GM19452 (cell line): Measurements from ENCODE around the gene CFAP157.

Experiments
- ATAC-seq: cut with Tn5 transposase; IDR thresholded peaks from one replicate; pipeline ENCODE4 v1.9.1; 2021; ENCODE audit not compliant: unreplicated experiment

The CFAP157 gene

DNA sequence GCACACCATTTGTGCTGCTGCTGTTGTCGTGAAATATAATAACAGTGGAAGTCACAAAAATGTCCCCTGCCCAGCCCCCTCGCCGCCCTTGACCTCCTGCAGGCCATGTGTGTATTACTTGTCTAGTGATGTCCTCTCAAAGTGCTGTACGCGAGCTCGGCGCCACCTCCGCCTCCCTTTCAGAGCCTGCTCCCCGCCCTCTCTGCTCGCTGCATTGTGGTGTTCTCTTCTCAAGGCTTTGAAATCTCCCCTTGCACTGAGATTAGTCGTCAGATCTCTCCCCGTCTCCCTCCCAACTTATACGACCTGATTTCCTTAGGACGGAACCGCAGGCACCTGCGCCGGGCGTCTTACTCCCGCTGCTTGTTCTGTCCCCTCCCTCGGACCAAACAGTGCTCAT, 14.7 kb upstream of the CFAP157 start:
- ATAC-seq: no peak

DNA sequence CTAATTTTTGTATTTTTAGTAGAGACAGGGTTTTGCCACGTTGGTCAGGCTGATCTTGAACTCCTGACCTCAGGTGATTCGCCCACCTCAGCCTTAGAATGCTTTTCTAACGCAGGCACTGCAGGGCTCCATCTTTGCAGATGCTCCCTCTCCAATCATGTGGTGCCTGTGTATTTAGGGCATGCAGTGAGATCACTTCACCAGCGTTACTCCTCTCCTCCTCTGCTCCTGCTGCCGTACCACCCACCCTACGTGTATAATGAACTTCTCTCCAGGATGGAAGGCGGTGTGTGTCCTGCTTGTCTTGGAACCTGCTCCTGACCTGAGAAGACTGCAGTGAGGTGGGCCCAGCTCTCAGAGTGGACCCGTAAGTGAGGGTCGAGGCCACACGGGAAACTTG, 13.6 kb upstream of the CFAP157 start:
- no peak for ATAC-seq

DNA sequence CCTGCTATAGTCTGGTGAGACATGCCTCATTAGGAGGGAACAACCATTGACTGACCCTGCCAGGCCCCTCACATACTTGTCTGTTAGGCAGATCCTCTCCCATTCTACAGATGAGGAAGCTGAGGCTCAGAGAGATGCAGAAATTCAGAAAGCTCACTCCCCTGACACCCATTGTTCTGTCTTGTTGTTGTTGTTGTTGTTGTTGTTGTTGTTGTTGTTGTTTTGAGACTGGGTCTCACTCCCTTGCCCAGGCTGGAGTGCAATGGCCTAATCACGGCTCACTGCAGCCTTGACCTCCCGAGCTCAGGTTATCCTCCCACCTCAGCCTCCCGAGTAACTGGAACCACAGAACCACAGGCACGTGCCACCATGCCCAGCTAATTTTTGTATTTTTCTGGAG, 13.1 kb upstream of the CFAP157 start:
- ATAC-seq: no peak

- ATAC-seq: no peak
Measured at GRCh38 chr9:127694890-127695720, 11.7 kb upstream of the CFAP157 start.

DNA sequence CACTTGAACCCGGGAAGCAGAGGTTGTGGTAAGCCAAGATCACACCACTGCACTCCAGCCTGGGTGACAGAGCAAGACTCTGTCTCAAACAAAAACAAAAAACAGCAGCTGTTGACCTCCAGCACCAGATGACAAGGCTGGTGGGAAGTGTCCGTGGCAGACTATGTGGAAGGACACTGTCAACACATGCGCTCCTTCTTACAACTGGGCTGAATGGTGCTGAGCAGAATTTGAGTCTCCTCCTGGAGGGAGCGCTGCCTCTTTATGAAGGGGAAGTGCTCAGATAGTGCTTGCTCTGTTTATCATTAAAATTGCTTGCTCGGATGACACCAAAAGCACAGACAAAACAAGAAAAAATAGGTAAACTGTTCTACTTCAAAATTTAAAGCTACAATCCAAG, 9.2 kb upstream of the CFAP157 start:
- no peak for ATAC-seq

DNA sequence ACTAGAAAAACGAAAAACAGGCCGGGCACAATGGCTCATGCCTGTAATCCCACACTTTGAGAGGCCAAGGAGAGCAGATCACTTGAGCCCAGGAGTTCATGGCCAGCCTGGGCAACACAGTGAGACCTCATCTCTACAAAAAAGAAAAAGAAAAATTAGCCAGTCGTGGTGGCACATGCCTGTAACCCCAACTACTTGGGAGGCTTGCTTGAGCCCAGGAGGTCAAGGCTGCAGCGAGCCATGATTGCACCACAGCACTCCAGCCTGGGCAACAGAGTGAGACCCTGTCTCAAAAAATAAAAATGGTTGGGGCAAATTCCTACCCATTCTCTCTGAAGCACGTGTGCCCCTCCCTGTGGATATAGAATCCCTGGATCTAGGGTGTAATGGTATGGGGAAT, 8.4 kb upstream of the CFAP157 start:
- no peak for ATAC-seq

GRCh38 chr9:127698985-127699670, 7.7 kb upstream of the CFAP157 start:
- ATAC-seq: peak; percentile 91

DNA sequence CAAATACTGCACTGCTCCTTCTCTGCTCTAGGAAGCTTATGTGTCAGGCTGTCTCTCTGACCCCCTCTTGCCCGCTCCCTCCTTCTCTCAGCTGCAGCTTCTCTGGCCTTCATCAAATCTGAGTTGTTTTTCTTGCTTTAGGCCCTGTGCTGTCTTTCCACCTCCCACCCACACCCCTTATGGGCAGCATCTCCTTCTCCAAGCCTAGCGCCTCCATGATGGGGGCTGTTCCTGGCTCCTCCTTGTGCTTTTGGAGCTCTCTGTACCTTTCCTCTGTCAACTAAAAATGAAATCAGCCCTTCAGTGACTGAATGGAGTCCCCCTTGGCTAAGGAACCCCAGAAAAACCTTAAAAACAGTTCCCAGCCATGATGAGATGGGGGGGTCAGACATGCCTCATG, 6.6 kb upstream of the CFAP157 start:
- ATAC-seq: no peak

DNA sequence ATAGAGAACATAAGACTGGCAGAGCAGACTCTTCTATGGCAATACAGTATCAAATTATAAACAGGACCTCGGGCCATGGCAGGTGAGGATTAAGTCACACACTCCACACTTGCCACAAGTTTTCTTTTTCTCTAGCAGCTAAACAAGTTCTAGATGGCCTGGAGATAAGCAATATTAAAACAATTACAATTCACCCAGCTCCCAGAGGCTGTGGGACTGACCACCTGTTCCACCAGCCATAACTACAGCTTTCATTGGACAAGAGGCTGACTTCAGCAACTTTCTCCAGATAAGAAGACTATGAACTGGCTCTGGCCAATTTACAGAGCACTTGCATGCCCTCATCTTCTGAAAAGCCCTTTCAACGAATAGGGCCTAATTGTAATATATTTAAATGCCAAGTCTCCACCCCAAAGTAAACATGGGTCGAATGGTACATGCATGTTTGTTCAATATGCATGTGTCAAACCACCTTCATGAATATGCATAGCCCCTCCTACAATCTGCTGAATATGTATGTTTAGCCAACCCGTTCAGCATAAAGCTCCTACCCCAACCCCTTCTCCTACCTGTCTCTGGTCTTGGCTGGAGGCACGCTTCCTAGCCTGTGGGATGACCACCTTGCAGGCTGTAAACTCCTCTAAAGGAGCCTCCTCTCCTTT, 6.1 kb upstream of the CFAP157 start:
- no peak for ATAC-seq

GRCh38 chr9:127703289-127703946, 3.4 kb upstream of the CFAP157 start:
- ATAC-seq: no peak

GRCh38 chr9:127705577-127706379, 1.0 kb upstream of the CFAP157 start:
- ATAC-seq: no peak

DNA sequence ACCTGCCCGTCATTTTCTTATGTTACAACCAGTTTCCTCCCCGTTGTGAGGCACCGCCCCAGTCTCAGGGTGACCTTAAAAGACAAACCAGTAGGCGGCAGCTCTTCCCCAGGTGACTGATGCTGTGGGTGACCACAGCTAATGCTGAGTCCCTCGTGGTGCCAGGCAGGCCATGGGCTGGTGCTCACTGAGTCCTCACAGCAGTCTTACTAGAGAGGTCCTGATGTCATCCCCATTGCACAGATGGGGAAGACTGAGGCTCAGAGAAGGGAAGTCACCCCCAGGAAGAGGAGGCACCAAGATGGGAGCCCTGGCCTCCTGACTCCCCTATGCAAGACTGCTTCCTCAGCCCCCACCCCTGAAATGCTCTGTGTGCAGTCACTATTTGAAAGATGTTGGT, 978 bp downstream of the CFAP157 start:
- no peak for ATAC-seq

DNA sequence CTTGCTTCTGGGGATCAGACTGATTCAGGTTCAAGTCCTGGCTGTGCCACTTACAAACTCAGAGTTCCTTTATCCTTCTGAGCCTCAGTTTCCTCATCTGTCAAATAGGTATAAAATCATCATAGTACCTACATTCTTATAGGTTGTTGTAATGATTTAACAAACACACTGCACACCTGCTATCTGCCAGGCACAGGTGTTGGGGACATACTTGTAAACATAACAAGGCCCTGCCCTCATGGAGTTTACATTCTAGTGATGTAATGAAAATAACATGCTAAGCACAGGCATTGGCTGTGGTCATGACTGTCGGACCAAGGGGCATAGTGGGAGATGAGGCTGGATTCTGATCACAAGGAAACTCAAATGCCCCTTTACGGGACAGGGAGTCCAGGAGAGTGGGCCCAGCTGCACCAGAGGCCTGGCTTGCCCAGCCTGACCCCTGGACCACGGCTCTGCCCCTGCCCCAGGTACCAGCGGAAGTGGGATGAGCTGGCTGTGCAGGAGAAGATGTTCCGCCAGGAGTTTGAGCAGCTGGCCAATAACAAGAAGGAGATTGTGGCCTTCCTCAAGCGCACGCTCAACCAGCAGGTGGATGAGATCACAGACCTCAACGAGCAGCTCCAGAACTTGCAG, 2.3 kb downstream of the CFAP157 start:
- no peak for ATAC-seq

DNA sequence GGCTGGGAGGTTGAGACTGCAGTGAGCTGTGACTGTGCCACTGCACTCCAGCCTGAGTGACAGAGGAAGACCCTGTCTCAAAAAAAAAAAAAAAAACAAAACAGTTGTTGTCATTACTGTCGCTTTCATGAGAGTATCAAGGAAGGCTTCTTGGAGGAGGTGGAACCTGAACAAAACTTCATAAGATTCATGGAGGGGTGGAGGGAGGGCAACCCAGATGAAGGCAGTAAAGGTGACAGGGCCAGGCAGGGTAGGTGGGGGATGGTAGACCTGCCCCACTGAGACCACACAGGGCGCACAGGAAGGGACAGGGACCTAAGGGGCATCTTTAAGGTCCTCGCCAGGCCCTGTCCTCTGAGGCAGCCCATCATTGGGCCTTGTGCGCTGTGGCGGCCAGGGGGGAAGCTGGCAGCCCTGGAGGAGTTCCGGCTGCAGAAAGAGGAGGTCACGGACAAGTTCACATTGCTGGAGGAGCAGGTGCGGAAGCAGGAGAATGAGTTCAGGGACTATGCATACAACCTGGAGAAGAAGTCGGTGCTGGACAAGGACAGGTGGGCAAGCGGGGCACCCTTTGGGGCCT, 3.5 kb downstream of the CFAP157 start:
- no peak for ATAC-seq

DNA sequence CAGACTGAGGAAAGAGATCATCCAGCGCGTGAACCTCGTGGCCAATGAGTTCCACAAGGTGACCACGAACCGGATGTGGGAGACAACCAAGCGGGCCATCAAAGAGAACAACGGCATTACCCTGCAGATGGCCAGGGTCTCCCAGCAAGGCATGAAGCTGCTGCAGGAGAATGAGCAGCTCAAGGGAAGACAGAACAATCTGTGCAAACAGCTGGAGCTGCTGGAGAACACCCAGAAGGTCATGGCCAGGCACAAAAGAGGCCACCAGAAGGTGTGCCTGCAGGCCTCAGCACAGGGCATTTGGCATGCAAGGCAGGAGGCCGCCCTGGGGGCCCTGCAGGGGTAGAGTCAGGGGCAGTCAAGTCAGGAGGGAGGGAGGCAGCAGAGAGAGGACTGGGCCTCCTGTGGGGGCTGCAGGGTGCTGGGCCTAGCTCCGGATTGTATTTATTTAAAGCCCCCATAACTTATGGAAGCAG, 4.5 kb downstream of the CFAP157 start:
- ATAC-seq: no peak

DNA sequence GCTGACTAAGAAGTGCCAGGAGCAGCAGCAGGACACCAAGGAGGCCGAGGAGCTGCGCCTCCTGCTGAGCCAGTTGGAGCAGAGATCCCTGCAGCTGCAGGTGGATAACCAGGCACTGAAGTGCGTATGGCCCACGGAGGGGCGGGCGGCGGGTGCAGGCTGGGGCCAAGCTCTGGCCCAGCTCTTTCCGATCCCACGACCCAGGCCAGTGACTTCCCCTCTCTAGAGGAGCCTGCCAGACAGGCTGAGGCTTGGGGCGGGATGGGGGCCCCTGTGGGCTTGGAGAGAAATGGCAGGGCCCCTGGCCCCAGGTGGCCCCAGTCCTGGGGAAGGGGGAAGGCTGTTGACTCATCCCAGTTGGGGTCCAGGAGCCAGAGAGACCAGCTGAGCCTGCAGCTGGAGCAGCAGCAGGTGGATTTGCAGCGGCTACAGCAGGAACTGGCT, 5.1 kb downstream of the CFAP157 start:
- no peak for ATAC-seq

DNA sequence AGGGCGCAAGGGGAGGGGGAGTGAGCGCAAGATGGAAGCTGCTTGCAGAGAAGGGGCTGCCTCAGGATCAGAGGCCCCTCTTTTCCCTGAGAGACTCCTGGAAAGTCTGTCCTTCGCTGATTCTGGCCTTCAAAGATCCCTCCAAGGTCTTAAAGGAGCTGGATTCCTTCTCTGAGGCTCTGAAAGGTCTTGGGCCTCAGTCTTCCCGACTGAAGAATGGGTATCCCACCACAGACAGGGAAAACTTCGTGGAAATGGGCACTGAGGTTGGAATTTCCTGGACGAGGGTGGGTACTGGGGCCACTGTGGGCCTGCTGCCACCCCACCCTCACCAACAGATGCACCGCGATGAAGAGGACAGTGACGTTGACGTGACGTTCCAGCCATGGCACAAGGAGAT, 5.6 kb downstream of the CFAP157 start:
- no peak for ATAC-seq

GRCh38 chr9:127712867-127713266, 6.1 kb downstream of the CFAP157 start:
- ATAC-seq: no peak

DNA sequence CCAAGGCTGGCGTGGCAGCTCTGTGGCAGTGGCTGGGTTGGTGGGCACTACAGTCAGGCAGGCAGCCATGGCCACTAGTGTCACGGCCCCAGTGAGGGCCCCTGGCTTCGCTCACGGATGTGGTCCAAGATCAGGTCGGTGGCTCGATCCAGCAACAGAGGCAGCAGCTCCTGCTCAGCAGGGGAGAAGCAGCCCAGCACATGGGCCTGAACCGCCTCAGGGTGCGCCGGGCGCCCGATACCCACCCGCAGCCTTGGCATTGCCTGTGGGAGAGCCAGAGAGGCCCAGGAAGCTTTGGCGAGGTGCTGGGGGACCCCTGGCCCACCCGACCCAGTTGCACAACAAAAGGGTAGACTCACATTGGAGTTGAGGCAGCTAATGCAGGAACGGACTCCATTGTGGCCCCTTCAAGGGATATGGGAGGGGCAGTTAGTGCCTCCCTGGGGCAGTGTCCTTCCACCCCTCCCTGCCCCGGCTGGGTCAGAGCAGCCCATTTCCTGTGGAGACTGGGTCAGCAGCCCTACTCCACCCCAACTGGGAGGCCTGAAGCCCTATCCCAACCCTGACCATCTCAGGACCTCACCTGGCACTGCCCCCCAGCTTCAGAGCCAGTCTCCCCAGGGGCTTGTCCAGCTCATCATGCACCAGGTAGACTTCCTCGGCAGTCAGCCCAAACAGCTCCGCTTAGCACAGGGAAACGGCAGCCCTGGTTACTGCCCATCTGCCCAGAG, 7.4 kb downstream of the CFAP157 start:
- no peak for ATAC-seq
